B cell (primary cell): ENCODE measurements around the gene RNU1-4.
"Not testable (repeated sequence)": the region's sequence is repeated elsewhere in the genome, so short reads cannot be mapped to it uniquely, and the experiment has no call there.

Source experiments
- EZH2 ChIP-seq: IDR thresholded peaks from 2 replicates; pipeline ENCODE4 v1.6.1; 2012; ENCODE audit warnings: borderline replicate concordance, low read depth, mild to moderate bottlenecking, moderate library complexity, low read length; ENCODE audit not compliant: insufficient read depth, poor library complexity, severe bottlenecking
- TF ChIP-seq, protein P1 (sequence below): fragments of 200-600 bp; IDR thresholded peaks from one replicate; pipeline ENCODE4 v1.8.0; 2022; ENCODE audit warnings: antibody characterized with exemption, mild to moderate bottlenecking

- TF ChIP-seq, protein P1, sequence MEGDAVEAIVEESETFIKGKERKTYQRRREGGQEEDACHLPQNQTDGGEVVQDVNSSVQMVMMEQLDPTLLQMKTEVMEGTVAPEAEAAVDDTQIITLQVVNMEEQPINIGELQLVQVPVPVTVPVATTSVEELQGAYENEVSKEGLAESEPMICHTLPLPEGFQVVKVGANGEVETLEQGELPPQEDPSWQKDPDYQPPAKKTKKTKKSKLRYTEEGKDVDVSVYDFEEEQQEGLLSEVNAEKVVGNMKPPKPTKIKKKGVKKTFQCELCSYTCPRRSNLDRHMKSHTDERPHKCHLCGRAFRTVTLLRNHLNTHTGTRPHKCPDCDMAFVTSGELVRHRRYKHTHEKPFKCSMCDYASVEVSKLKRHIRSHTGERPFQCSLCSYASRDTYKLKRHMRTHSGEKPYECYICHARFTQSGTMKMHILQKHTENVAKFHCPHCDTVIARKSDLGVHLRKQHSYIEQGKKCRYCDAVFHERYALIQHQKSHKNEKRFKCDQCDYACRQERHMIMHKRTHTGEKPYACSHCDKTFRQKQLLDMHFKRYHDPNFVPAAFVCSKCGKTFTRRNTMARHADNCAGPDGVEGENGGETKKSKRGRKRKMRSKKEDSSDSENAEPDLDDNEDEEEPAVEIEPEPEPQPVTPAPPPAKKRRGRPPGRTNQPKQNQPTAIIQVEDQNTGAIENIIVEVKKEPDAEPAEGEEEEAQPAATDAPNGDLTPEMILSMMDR: not testable (repeated sequence)
- not testable (repeated sequence) for TF ChIP-seq EZH2
Observed at GRCh38 chr1:16741230-16741629, 914 bp downstream of the RNU1-4 start.
